ENCODE results near the gene KIDINS220. TPM values are rescaled to one million over a fixed set of nuclear protein-coding genes. Genes with fewer than 3 reads are reported as not detected.

KIDINS220 gene
- total RNA-seq, 1 experiment from 2014 or later, result 17.5 TPM

GRCh38 chr2:8851811-8852560 is 14.6 kb upstream of the KIDINS220 start:
- no peak for DNase-seq (ENCODE audit: low read depth)

- DNase-seq (ENCODE audit: low read depth), result no peak
Observed at GRCh38 chr2:8850845-8851487, 13.6 kb upstream of the KIDINS220 start.

GRCh38 chr2:8849327-8849726 is 11.9 kb upstream of the KIDINS220 start:
- peak; percentile 23 for DNase-seq (ENCODE audit: low read depth)

DNA sequence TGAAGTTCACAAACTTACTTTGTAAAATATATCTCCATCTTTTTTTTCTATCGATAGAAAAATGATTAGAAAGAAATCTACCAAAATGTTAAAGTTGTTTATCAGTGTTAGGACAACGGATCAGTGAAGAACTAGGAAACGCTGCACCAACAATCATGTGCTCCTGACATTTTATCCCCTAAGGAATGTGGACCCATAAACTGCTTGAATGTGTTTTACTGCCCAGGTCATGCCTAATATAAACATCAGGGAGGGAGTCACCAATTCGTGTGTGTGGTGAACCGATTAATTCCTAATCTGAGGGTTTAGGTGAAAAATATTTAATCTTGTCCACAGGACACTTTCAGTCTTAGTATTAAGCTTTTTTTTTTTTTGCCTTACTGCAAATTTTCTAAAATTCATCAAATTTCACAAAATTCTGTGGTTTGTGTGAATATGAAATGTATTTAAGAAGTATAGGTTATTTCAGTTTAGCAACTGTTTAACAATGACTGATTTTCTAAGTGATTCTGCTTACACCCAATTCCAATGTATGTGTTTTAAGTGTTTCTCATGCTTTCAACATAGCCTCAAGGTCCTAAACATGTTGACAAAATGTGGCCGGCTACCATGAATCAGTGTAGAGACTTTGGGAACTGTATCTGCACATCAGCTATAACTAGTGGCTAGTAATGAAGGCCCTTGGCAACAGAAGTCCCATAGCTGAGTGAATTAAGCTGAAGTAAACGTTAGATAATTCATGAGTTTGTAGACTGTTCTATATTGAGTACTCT is 11.1 kb upstream of the KIDINS220 start:
- DNase-seq (ENCODE audit: low read depth), result no peak

- DNase-seq (ENCODE audit: low read depth), result no peak
Observed at GRCh38 chr2:8847400-8847799, 10.0 kb upstream of the KIDINS220 start.

- no peak for DNase-seq (ENCODE audit: low read depth)
Observed at GRCh38 chr2:8841932-8842331, 4.5 kb upstream of the KIDINS220 start.

DNA sequence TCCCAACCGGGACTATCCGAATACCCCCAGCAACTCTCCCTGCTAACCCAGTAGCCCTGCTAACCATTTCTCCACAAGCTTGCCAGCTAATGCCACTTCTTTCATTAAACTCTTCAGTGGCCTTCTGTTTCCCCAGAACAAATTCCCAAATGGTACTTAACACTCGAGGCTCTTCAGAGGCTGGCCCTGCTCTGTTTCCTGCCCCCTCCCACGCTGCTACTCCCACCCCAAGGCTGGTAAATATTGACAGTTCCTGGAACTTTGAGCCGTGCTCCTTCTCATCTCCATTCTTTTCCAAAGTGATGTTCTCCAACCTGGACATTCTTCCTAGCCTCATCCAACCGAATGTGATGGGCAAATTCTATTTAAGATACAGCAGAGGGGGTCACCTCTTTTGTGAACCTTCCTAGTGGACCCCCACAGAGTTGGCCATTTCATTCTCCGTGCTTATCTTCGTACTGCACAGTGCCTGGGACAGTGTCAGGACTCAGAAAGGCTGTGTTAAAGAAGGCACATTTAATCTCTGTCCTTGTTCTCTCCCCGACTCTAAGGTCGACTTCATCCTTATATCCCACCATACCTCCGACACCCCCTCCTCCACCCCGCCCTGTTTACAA is 3.2 kb upstream of the KIDINS220 start:
- DNase-seq (ENCODE audit: low read depth), result no peak

DNA sequence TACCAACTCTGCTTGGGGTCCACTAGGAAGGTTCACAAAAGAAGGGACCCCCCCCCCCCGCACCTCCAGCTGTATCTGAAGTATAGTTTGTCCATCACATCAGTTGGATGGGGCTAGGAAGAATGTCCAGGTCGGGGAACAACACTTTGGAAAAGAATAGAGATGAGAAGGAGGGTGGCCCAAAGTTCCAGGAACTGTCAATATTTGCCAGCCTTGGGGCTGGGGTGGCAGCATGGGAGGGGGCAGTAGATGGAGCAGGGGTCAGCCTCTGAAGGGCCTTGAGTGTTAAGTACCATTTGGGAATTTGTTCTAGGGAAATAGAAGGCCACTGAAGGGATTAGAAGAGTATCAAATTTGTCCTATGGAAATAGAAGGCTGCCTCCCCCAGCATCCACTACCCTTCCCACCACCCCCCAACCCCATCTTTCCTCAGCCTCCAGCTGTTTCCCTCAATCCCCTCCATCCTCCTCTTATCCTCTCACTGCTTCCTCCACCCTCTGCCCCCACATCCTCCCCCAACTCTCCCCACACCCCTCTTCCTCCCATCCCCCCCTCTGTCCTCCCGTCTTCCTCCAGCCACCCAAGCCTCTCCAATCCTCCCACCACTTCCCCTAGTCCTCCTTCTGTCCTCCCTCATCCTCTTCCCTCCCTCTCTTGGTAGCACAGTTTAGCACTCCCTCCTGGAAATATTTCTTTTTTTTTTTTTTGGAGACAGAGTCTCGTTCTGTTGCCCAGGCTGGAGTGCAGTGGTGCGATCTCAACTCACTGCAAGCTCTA is 2.0 kb upstream of the KIDINS220 start:
- no peak for DNase-seq (ENCODE audit: low read depth)

DNA sequence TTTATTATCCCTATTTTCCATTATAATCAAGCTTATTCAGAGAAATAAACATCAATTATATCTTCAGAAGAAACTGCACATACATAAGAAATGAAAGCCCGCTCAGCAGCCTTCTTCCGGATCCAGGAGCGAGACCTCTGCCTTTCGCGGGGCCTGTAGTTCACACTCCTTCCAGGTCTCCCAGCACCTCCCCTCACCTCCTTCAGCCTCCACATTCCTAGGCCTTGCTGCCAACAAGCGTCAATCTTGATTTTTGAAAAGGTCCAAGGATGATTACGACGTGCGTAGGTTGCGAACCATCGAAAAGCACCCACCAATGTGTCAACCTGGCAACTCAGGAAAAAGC is 355 bp upstream of the KIDINS220 start:
- DNase-seq (ENCODE audit: low read depth), result no peak

DNA sequence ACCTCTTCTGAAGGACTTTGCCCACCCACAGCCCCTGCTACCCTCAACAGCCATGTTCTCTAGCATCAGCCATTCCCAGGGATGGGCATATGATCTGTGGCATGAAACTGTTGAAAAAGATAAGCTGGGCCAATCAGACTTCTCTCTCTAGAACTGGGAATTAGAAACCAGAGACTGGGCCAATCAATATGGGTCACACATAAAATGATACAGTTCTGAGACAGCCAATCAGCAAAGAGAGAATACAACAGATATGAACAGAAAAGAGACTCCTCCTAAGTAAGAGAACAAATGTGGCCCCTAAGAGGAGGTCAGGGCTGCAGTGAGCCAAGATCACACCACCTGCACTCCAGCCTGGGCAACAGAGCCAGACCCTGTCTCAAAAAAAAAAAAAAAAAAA is 2.1 kb downstream of the KIDINS220 start:
- DNase-seq (ENCODE audit: low read depth), result no peak

DNA sequence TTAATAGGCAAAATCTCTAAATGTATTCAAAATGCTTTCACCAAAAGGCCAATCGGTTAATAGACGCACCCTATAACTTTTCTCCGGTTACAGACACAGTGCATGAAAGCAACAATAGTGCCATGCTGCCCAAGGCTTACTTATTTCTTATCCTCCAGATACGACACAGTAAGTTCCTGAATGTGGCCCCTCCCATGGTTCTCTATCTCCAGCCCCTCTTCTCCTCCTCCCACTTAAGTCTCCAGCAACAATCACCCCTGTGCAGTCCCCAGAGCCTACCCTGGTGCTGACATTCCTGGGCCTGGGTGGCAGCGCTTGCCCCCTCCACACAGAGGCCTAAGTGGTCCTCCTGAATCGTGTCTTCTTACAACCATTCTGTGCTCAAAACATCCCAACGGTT is 3.6 kb downstream of the KIDINS220 start:
- DNase-seq (ENCODE audit: low read depth), result no peak

DNA sequence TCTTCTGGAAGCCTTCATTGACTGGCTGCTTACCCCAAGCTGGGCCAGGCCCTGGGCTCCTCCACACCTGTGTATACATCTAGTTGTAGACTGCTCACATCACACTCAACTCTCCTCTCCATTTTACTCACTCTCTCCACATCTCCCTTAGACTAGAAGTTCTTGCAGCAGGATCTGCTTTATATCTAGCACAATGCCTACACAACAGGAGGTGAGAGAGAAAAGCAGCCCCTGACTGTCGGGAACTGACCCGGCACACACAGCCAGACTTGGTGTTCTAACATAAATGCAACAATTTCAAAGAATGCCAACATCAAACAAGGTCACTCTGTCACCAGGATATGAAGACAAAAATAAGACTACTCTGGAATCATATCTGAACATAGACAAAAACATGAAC is 5.9 kb downstream of the KIDINS220 start:
- no peak for DNase-seq (ENCODE audit: low read depth)

- DNase-seq (ENCODE audit: low read depth), result no peak
Observed at GRCh38 chr2:8827729-8828128, 9.7 kb downstream of the KIDINS220 start.

- no peak for DNase-seq (ENCODE audit: low read depth)
Observed at GRCh38 chr2:8822218-8822617, 15.2 kb downstream of the KIDINS220 start.

GRCh38 chr2:8821276-8822217 is 15.9 kb downstream of the KIDINS220 start:
- DNase-seq (ENCODE audit: low read depth), result no peak

DNA sequence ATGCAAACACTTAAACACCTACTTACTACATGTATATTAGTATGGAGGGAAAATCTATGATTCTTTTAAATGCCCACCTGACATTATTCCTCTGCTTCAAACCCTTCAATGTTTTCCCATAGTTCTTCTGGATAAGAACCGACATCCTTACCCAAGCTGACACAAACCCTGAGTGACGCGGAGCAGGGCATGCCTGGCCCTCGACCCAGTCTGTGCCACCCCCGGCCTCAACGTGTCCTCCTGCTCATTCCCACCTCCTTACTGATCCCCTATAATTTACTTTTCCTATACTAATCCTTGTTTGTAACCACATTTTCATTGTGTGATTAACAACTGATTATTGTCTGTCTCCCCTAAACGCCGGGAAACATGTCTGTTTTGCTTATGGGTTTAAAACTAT is 17.5 kb downstream of the KIDINS220 start:
- DNase-seq (ENCODE audit: low read depth), result no peak

DNA sequence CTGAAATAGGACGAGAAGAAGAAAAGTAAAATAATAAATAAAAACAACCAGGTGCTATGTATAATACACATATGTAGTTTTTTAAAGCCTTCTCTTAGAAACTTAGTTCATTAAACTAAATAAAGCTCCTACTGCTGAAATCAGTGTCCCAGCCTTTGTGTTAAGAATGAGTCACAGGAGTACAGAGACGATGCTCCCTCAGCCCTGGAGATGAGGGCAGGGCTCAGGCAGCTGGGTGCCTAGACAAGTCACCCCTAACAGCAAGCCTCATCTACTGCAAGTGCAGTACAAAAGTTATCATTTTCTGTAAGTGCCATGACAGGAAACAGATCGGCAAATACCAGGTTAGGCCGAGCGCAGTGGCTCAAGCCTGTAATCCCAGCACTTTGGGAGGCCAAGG is 18.2 kb downstream of the KIDINS220 start:
- DNase-seq (ENCODE audit: low read depth), result peak; percentile 19

DNA sequence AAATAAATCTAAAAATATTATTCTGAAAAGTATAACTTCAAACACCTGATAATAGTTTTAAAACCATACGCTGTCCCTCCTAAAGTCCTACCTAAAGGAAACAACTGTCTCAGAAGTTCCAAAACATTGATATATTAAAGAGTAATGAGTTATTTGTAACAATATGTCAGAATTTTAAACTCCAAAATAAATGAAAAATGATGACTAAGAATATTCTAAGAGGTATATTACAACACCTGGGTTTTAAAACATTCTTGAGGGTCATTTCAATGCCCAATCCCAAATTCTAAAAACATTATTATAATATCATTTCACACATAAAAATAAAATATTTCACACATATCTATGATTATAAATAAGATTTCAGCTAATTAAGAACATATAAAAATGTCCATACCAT is 20.2 kb downstream of the KIDINS220 start:
- no peak for DNase-seq (ENCODE audit: low read depth)

- DNase-seq (ENCODE audit: low read depth), result no peak
Observed at GRCh38 chr2:8806885-8807704, 30.3 kb downstream of the KIDINS220 start.
